Erythroblast (primary cell): ENCODE measurements around the gene SSNA1.

Source experiments
- GATA1 ChIP-seq: IDR thresholded peaks from 2 replicates; pipeline ENCODE4 v1.6.1; 2011; ENCODE audit warnings: low read depth, mild to moderate bottlenecking, control low read depth, low read length, moderate library complexity
- POLR2A ChIP-seq: IDR thresholded peaks from 2 replicates; pipeline ENCODE4 v1.6.1; 2011; ENCODE audit warnings: mild to moderate bottlenecking, low read length

DNA sequence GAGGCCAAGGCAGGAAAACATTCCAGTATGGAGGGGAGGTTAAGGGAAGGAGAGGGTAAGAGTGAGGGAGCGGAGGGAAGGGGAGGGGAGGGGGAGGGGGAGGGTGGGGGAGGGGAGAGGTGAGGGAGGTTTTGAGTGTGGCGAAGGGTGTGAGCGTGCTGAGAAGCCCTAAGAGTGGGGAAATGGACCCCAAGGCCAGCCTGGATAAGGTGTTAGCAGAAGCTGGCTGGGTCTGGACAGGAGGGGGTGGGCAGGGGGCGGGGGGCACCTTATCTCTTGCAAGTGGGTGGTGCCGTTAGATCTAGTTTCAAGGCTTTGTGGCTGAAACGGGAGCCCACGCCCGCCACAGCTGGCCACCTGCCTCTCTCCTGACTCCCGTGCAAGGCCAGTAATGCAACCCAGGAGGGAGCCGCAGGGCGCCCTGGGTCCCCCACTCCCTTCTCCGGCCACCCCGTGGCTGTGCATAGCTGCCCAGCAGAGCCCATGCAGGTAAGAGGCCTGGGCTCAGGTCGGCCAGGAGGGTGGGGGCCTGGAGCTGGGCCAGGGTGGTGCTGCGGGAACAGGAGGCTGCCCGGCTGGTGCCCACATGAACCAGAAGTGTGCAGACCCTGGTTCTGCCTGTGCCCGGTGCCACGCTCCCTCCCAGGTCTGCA lies 39.5 kb downstream of the SSNA1 start:
- TF ChIP-seq POLR2A (no peak), GATA1 (no peak)
